ENCODE data around the gene PPP1R13B. TPM values are rescaled to one million over a fixed set of nuclear protein-coding genes. Genes with fewer than 3 reads are reported as not detected.

PPP1R13B gene
- total RNA-seq, result 17.8 TPM

GRCh38 chr14:103847451-103848174, at the start of gene PPP1R13B:
PPP1R13B (minus strand) TSS chr14:103847575; CDS start chr14:103847307, 268 bp downstream.

GRCh38 chr14:103715052-103716000, 132.0 kb downstream of the PPP1R13B start, which contains the start of the genes XRCC3 and ZFYVE21:
XRCC3 (minus strand) TSS chr14:103715451; CDS start chr14:103711087, 4,364 bp downstream.
ZFYVE21 (plus strand) TSS chr14:103715810; CDS start chr14:103715842, 32 bp downstream.

Small RNAs within 50 kb of the gene (small RNA-seq; reads per million reads assigned to genes)
- gene RF00019 (ENCODE audit: low replicate concordance) (not detected), gene RF00280 (ENCODE audit: low replicate concordance) (not detected)

Other genes with a start within 250 kb of the PPP1R13B start
- gene KLC1, start 218.4 kb downstream of the PPP1R13B start, total RNA-seq, result 534 TPM
- gene XRCC3, start 132.1 kb downstream of the PPP1R13B start, total RNA-seq, result 11.3 TPM
- 54.1 TPM for gene ZFYVE21, start 131.8 kb downstream of the PPP1R13B start, total RNA-seq
- gene TDRD9, start 80.9 kb upstream of the PPP1R13B start, total RNA-seq, result 1.9 TPM
- not detected for gene RD3L, start 95.0 kb upstream of the PPP1R13B start, total RNA-seq
- 0.31 TPM for gene ASPG, start 238.1 kb upstream of the PPP1R13B start, total RNA-seq

Measured in parietal lobe (tissue), 2 donors.